Pancreas (tissue), 10 donors: ENCODE results near the gene SPP1. TPM values are rescaled to one million over a fixed set of nuclear protein-coding genes. Genes with fewer than 3 reads are reported as not detected.

Experiments
- ATAC-seq, 4 donors: fragments of 200-7000 bp; cut with Tn5 transposase; one replicate each; pipeline versions ENCODE4 v1.8.0 to v1.9.1; 2020; ENCODE audit warnings: mild to moderate bottlenecking in 4 of 4, moderate library complexity in 4 of 4
- DNase-seq, 6 donors: peaks; one replicate each; pipeline ENCODE4 v3.0.0-alpha.2; 2020
- FAIRE-seq: peaks from 2 replicates; lab custom pipeline; 2012; peaks lifted over from hg19 to GRCh38; lab: Jason Lieb, UNC
- H3K27ac ChIP-seq, 4 donors: fragments of 200-600 bp; sonication (generic); 1 replicate in 3 of 4; 2 replicates in 1 of 4; pipeline versions ENCODE4 v1.5.0 to v1.8.0; 2020
- H3K27me3 ChIP-seq, 4 donors: fragments of 200-600 bp; one replicate each; pipeline ENCODE4 v1.8.0; 2021
- H3K36me3 ChIP-seq, 3 donors: fragments of 200-600 bp; sonication (generic) in 1 of 3; one replicate each; pipeline versions ENCODE4 v1.5.0 to v1.8.0; 2020 to 2021
- H3K4me1 ChIP-seq, 3 donors: fragments of 200-600 bp; one replicate each; pipeline ENCODE4 v1.8.0; 2021
- H3K4me3 ChIP-seq, 4 donors: fragments of 200-600 bp; sonication (generic) in 2 of 4; one replicate each; pipeline versions ENCODE4 v1.5.0 to v1.8.0; 2020 to 2021
- H3K9me3 ChIP-seq, 4 donors: fragments of 200-600 bp; one replicate each; pipeline ENCODE4 v1.8.0; 2021
- WGBS, 2 donors: extraction: QIAGEN DNeasy Blood & Tissue Kit; methylation state at CpG; one replicate each; pipeline ENCODE4 v1.1.7; 2013; 5-methylcytosine and 5-hydroxymethylcytosine counted together
- intact Hi-C, 3 donors: fragments of 100-400 bp; cut with DNase I; formaldehyde crosslinking; loops; one replicate each; pipeline versions ENCODE4 v1.11.1 to v1.14.2; 2022
- polyA plus RNA-seq, 2 donors: library from polyadenylated mRNA; stranded (reverse); fragments of 200-250 nt; gene quantifications; one replicate each; pipeline ENCODE4 v1.2.3, GENCODE V29; 2013
- total RNA-seq, 6 donors: library from RNA; stranded (reverse); fragmentation: NEBNext Ultra II Directional in 4 of 6; extraction: Animal tissue kit (Norgen Biotek cat#: 25700) in 4 of 6; gene quantifications; one replicate each; pipeline versions ENCODE4 v1.2.1 to v1.2.4, GENCODE V29; 2021 to 2023
- TF ChIP-seq, protein P1 (sequence below), 4 donors: fragments of 200-600 bp; sonication (generic) in 3 of 4; IDR thresholded peaks; one replicate each; pipeline versions ENCODE4 v1.5.0 to v1.8.0; 2021; ENCODE audit warnings: antibody characterized with exemption in 4 of 4
- donor health status: healthy with polysubstance abuse.
- donor health status: DM: no; HTN: no; CAD: no; lungs with moderate emphysema.
- donor health status: DM: no; HTN: no; CAD: no.
- donor health status: control.
- donor health status: control.
- donor health status: Bipolar disorder and iron deficiency.
- donor health status: DM: yes; HTN: yes; CAD: no.
- donor health status: DM: no; HTN: no; CAD: no.
- donor health status: DM: no; HTN: no; CAD: no.
- donor health status: DM: yes; HTN: yes; CAD: no.

SPP1 gene
- total and polyA plus RNA-seq, 8 donors = 55.4 to 1,351 (median 166) TPM

GRCh38 chr4:88014386-88014905, 38.9 kb downstream of the SPP1 start:
- WGBS, 2 donors = 94 to 100% methylated on average over 3 of the region's 3 CpGs
- H3K36me3 ChIP-seq = no peaks in the 10 kb centered on the region
- FAIRE-seq = no peak
- intact Hi-C loops = no loop called here
- no peak for ATAC-seq
- H3K4me3 ChIP-seq = no peak overlapping the region
- peaks cover 0 to 10% (median 0%) of the 10 kb centered on the region in 3 donors for H3K4me1 ChIP-seq
- H3K27ac ChIP-seq = no peak overlapping the region
- no peaks in the 10 kb centered on the region for H3K27me3 ChIP-seq
- TF ChIP-seq, protein P1, sequence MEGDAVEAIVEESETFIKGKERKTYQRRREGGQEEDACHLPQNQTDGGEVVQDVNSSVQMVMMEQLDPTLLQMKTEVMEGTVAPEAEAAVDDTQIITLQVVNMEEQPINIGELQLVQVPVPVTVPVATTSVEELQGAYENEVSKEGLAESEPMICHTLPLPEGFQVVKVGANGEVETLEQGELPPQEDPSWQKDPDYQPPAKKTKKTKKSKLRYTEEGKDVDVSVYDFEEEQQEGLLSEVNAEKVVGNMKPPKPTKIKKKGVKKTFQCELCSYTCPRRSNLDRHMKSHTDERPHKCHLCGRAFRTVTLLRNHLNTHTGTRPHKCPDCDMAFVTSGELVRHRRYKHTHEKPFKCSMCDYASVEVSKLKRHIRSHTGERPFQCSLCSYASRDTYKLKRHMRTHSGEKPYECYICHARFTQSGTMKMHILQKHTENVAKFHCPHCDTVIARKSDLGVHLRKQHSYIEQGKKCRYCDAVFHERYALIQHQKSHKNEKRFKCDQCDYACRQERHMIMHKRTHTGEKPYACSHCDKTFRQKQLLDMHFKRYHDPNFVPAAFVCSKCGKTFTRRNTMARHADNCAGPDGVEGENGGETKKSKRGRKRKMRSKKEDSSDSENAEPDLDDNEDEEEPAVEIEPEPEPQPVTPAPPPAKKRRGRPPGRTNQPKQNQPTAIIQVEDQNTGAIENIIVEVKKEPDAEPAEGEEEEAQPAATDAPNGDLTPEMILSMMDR (IDR thresholded peaks at IDR 0.05) = no peak
- DNase-seq = no peak
- no peaks in the 10 kb centered on the region for H3K9me3 ChIP-seq

DNA sequence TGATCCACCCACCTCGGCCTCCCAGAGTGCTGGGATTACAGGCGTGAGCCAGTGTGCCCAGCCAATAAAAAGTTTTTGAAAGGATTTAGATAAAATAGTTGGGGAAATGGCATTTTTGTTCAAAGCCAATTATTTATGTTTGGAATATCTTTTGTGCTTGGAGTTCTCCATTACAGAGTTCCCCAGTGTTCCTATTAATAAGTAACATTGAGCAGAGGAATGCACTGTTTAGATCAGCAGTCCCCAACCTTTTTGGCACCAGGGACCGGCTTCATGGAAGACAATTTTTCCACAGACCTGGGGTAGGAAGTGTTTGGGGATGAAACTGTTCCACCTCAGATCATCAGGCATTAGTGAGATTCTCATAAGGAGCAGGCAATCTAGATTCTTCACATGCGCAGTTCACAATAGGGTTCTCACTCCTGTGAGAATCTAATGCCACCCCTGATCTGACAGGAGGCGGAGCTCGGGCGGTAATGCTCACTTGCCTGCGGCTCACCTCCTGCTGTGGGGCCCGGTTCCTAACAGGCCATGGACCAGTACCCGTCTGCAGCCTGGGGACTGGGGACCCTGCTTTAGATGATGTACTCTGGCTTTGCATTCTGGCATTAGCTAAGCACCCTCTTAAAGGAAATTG, 40.3 kb downstream of the SPP1 start:
- TF ChIP-seq, protein P1 (IDR thresholded peaks at IDR 0.05) = no peak
- intact Hi-C loops = no loop called here
- Histone ChIP-seq H3K27me3 (no peaks in the 10 kb centered on the region), H3K9me3 (no peaks in the 10 kb centered on the region), H3K36me3 (no peaks in the 10 kb centered on the region), H3K4me3 (no peak overlapping the region), H3K4me1 (peaks cover 0 to 6% (median 0%) of the 10 kb centered on the region in 3 donors), H3K27ac (peak overlapping the region in 3 of 4 donors; percentile 26 to 68 (median 46))
- FAIRE-seq (no peak), ATAC-seq (peak in 3 of 4 donors; percentile 42 to 63 (median 49)), DNase-seq (peak in 1 of 6 donors; percentile 29)
- WGBS, 2 donors = 68 to 70% methylated on average over 10 of the region's 10 CpGs

- H3K27me3 ChIP-seq = no peaks in the 10 kb centered on the region
- 72 to 74% methylated on average over 7 of the region's 7 CpGs for WGBS, 2 donors
- peak overlapping the region in 3 of 4 donors; percentile 12 to 68 (median 63) for H3K27ac ChIP-seq
- no peaks in the 10 kb centered on the region for H3K9me3 ChIP-seq
- intact Hi-C loops = no loop called here
- ATAC-seq = peak in 3 of 4 donors; percentile 66 to 77 (median 76)
- TF ChIP-seq, protein P1 (IDR thresholded peaks at IDR 0.05) = no peak
- DNase-seq = no peak
- peaks cover 0 to 3% (median 0%) of the 10 kb centered on the region in 3 donors for H3K4me1 ChIP-seq
- no peak overlapping the region for H3K4me3 ChIP-seq
- no peaks in the 10 kb centered on the region for H3K36me3 ChIP-seq
- peak; percentile 91 for FAIRE-seq
Observed at GRCh38 chr4:88017516-88018297, 42.2 kb downstream of the SPP1 start.

GRCh38 chr4:88018466-88018865, 43.0 kb downstream of the SPP1 start:
- H3K27me3 ChIP-seq = no peaks in the 10 kb centered on the region
- TF ChIP-seq, protein P1 (IDR thresholded peaks at IDR 0.05) = no peak
- ATAC-seq (peak in 3 of 4 donors; percentile 54 to 81 (median 66)), FAIRE-seq (no peak), DNase-seq (no peak)
- H3K4me3 ChIP-seq = no peak overlapping the region
- peaks cover 0 to 3% (median 0%) of the 10 kb centered on the region in 3 donors for H3K4me1 ChIP-seq
- H3K36me3 ChIP-seq = no peaks in the 10 kb centered on the region
- no peaks in the 10 kb centered on the region for H3K9me3 ChIP-seq
- H3K27ac ChIP-seq = peak overlapping the region in 2 of 4 donors; percentile 63 to 68
- WGBS, 2 donors = 87% methylated on average over 5 of the region's 5 CpGs
- intact Hi-C loops = no loop called here
